WTC11 (cell line): ENCODE results near the gene DLGAP4.

Source experiments
- ATF1 ChIP-seq: sonication (generic); formaldehyde crosslinking; IDR thresholded peaks from 2 replicates; pipeline ENCODE4 v1.8.1; 2023; ENCODE audit warnings: mild to moderate bottlenecking, moderate library complexity, missing genetic modification reagents
- ATF2 ChIP-seq: sonication (generic); formaldehyde crosslinking; IDR thresholded peaks from 2 replicates; pipeline ENCODE4 v1.8.1; 2022; ENCODE audit warnings: low read depth, missing genetic modification reagents, borderline replicate concordance
- CTCF ChIP-seq: fragments of 200-600 bp; IDR thresholded peaks from 2 replicates; pipeline ENCODE4 v1.8.0; 2022; ENCODE audit warnings: antibody characterized with exemption
- NFYB ChIP-seq: sonication (generic); formaldehyde crosslinking; conservative IDR thresholded peaks from 2 replicates; pipeline ENCODE4 v1.8.0; 2022; ENCODE audit warnings: low read depth, missing genetic modification reagents
- PREB ChIP-seq: sonication (generic); formaldehyde crosslinking; IDR thresholded peaks from 2 replicates; pipeline ENCODE4 v1.8.1; 2022; ENCODE audit warnings: mild to moderate bottlenecking, missing genetic modification reagents, moderate library complexity, borderline replicate concordance
- RORB ChIP-seq: fragments of 250-450 bp; sonication (Bioruptor Pico); IDR thresholded peaks from 2 replicates; pipeline ENCODE4 v1.9.0; 2021; ENCODE audit warnings: mild to moderate bottlenecking
- SMAD3 ChIP-seq: sonication (generic); formaldehyde crosslinking; IDR thresholded peaks from 2 replicates; pipeline ENCODE4 v1.8.0; 2022; ENCODE audit warnings: missing genetic modification reagents, mild to moderate bottlenecking, borderline replicate concordance
- USF2 ChIP-seq: sonication (generic); formaldehyde crosslinking; IDR thresholded peaks from 2 replicates; pipeline ENCODE4 v1.8.1; 2023; ENCODE audit warnings: mild to moderate bottlenecking, missing genetic modification reagents, moderate library complexity
- ZNF219 ChIP-seq: sonication (generic); formaldehyde crosslinking; IDR thresholded peaks from 2 replicates; pipeline ENCODE4 v1.8.0; 2023; ENCODE audit warnings: missing genetic modification reagents, mild to moderate bottlenecking, borderline replicate concordance

GRCh38 chr20:36341331-36342020, 35.3 kb downstream of the DLGAP4 start:
- TF ChIP-seq PREB (no peak), CTCF (no peak), RORB (CRISPR knock-in tag) (no peak), ATF1 (CRISPR knock-in tag) (no peak), NFYB (CRISPR knock-in tag) (no peak), ATF2 (no peak), ZNF219 (CRISPR knock-in tag) (no peak), SMAD3 (CRISPR knock-in tag) (no peak), USF2 (CRISPR knock-in tag) (no peak)
